ENCODE measurements around the gene TVP23C. TPM values are rescaled to one million over a fixed set of nuclear protein-coding genes. Genes with fewer than 3 reads are reported as not detected.
A peak's percentile ranks its signal among the peaks of the same experiment; 100 is the strongest.
"Not testable (repeated sequence)": the region's sequence is repeated elsewhere in the genome, so short reads cannot be mapped to it uniquely, and the experiment has no call there.

The TVP23C gene
- total and polyA plus RNA-seq, 2 of the 8 experiments (the other 6 are each of a cell fraction or from before 2014, with no cell fraction given), result 2.9 to 9.6 TPM

- H2BK15ac ChIP-seq (ENCODE audit: low read length); H4K20me1 ChIP-seq (replicated peaks in 1 of 2; ENCODE audit: control insufficient read depth in 1 of 2, insufficient read depth in 2 of 2, low read length in 2 of 2); H3K4me1 ChIP-seq (replicated peaks in 1 of 4; ENCODE audit: control insufficient read depth in 3 of 4, insufficient read depth in 4 of 4, low read length in 3 of 4); H3K79me2 ChIP-seq (ENCODE audit: control insufficient read depth in 1 of 2, insufficient read depth in 2 of 2, low read length in 2 of 2); H3K27ac ChIP-seq (ENCODE audit: low read depth, low read length); POLR2A ChIA-PET (ENCODE audit: partially characterized antibody); H3K36me3 ChIP-seq (ENCODE audit: control insufficient read depth in 2 of 4, insufficient read depth in 4 of 4, low read length in 3 of 4); H3K23me2 ChIP-seq (ENCODE audit: low read depth, low read length); H3K4me2 ChIP-seq (ENCODE audit: insufficient read depth in 1 of 2, low read depth in 2 of 2, low read length in 2 of 2); H3K9me3 ChIP-seq (ENCODE audit: insufficient read depth in 2 of 2, low read depth in 1 of 2, low read length in 1 of 2); H2BK20ac ChIP-seq (ENCODE audit: low read length); H3K79me1 ChIP-seq (ENCODE audit: low read depth, low read length); H2BK5ac ChIP-seq (ENCODE audit: low read depth, low read length); H4K5ac ChIP-seq (ENCODE audit: insufficient read length, low read depth, low read length); H2AFZ ChIP-seq (ENCODE audit: low read length); H3K14ac ChIP-seq (ENCODE audit: insufficient read length); H3K23ac ChIP-seq (ENCODE audit: insufficient read length); H3K56ac ChIP-seq (replicated peaks; ENCODE audit: insufficient read length, low read depth, low read length); DNase-seq (ENCODE audit: low read depth in 1 of 2, low spot score in 2 of 2); H4K8ac ChIP-seq (ENCODE audit: extremely low read depth, insufficient read depth, low read length); H2BK120ac ChIP-seq (replicated peaks; ENCODE audit: low read depth, low read length); H3K18ac ChIP-seq (ENCODE audit: extremely low read depth, low read length); H3K4me3 ChIP-seq (ENCODE audit: extremely low read depth in 1 of 4, insufficient read depth in 2 of 4, low read depth in 3 of 4, low read length in 4 of 4); H2BK12ac ChIP-seq (ENCODE audit: low read depth, low read length); H2AK5ac ChIP-seq (ENCODE audit: low read depth, low read length); H3K9ac ChIP-seq (replicated peaks in 1 of 4; ENCODE audit: extremely low read depth in 1 of 4, low read depth in 3 of 4, low read length in 3 of 4); H3K4ac ChIP-seq (replicated peaks; ENCODE audit: insufficient read length, low read depth, low read length); H3K27me3 ChIP-seq (replicated peaks in 1 of 4; ENCODE audit: control insufficient read depth in 3 of 4, extremely low read depth in 1 of 4, insufficient read depth in 3 of 4, low read length in 3 of 4); H4K91ac ChIP-seq (replicated peaks; ENCODE audit: insufficient read length, low read length): not testable (repeated sequence)
- CTCF ChIA-PET (ENCODE audit: partially characterized antibody), result interaction anchor here (0.6 to 1.9 kb wide), 2 partner anchors 105 to 268 kb away, joined by 3 to 5 read pairs; no protein-coding TSS in a partner anchor
- 75% methylated on average over 7 of the region's 8 CpGs; no CpG with 5 or more reads in 1 of the 2 experiments for WGBS, 2 experiments (ENCODE audit: extremely low coverage in 1 of 2, insufficient coverage in 1 of 2, insufficient read length in 1 of 2, insufficient replicate concordance in 2 of 2, low coverage in 1 of 2, low lambda C conversion rate in 2 of 2, missing lambda C conversion rate in 1 of 2)
- peak; percentile 37 to 46; a peak in 3 of 4 replicates for TF ChIP-seq RAD21 (IDR thresholded peaks at IDR 0.05 in 1 of 2, conservative IDR thresholded peaks at IDR 0.05 in 1 of 2; ENCODE audit: low read depth in 2 of 2, low read length in 2 of 2)
- peak in 2 of 3 experiments; percentile 10 to 29; a peak in 2 of 4 replicates for TF ChIP-seq CTCF (IDR thresholded peaks at IDR 0.05; ENCODE audit: control extremely low read depth in 1 of 3, insufficient read depth in 1 of 3, low read depth in 1 of 3, low read length in 3 of 3)
- peak; percentile 60 for FAIRE-seq
Observed at GRCh38 chr17:15526292-15527218, 36.7 kb downstream of the TVP23C start.
